PC-3 (cell line): ENCODE results near the gene PLCL1. TPM values are rescaled to one million over a fixed set of nuclear protein-coding genes. Genes with fewer than 3 reads are reported as not detected.
A peak's percentile ranks its signal among the peaks of the same experiment; 100 is the strongest.

Experiments used
- ATAC-seq: fragments of 200-7000 bp; cut with Tn5 transposase; 2 replicates; pipeline ENCODE4 v1.9.1; 2020; ENCODE audit warnings: mild to moderate bottlenecking, moderate library complexity
- BruUV-seq: library from RNA; stranded (reverse); fragments of 400-500 nt; replicated peaks from 2 replicates; lab custom pipeline; 2021; lab: Mats Ljungman, UMichigan
- CTCF ChIA-PET: fragments of 300-600 bp; sonication (Branson Sonifier 250); formaldehyde crosslinking; loops from one replicate; lab custom pipeline; 2022; ENCODE audit warnings: antibody characterized with exemption; lab: Charles Lee
- POLR2A ChIA-PET: fragments of 300-600 bp; sonication (Branson Sonifier 250); formaldehyde crosslinking; loops from one replicate; lab custom pipeline; 2022; ENCODE audit warnings: antibody characterized with exemption; ENCODE audit not compliant: unreplicated experiment; lab: Charles Lee
- DNase-seq: peaks from one replicate; pipeline ENCODE4 v3.0.0-alpha.2; 2015
- H2AFZ ChIP-seq: fragments of 300-600 bp; sonication (generic); 2 replicates; pipeline ENCODE4 v1.6.0; 2016; ENCODE audit warnings: antibody characterized with exemption, low read length
- H3F3A ChIP-seq: fragments of 300-600 bp; sonication (generic); one replicate; pipeline ENCODE4 v1.6.0; 2017; ENCODE audit warnings: antibody characterized with exemption, low read length, control low read depth, mild to moderate bottlenecking; ENCODE audit not compliant: unreplicated experiment
- H3K27ac ChIP-seq: fragments of 300-600 bp; sonication (generic); 2 replicates; pipeline ENCODE4 v1.5.1; 2016; ENCODE audit warnings: mild to moderate bottlenecking, low read length
- H3K27me3 ChIP-seq: fragments of 300-600 bp; sonication (generic); 2 replicates; pipeline ENCODE4 v1.6.1; 2016; ENCODE audit warnings: low read length, mixed read lengths
- H3K36me3 ChIP-seq: fragments of 300-600 bp; sonication (generic); 2 replicates; pipeline ENCODE4 v1.6.1; 2016; ENCODE audit warnings: low read depth, mixed run types, low read length, mixed read lengths
- H3K4me1 ChIP-seq: fragments of 300-600 bp; sonication (generic); 2 replicates; pipeline ENCODE4 v1.5.1; 2016; ENCODE audit warnings: low read length; ENCODE audit not compliant: insufficient read depth
- H3K4me2 ChIP-seq: fragments of 300-600 bp; sonication (generic); 2 replicates; pipeline ENCODE4 v1.6.0; 2016; ENCODE audit warnings: low read length
- H3K4me3 ChIP-seq: fragments of 300-600 bp; sonication (generic); 2 replicates; pipeline ENCODE4 v1.5.1; 2016; ENCODE audit warnings: mild to moderate bottlenecking, low read length, mixed read lengths
- H3K79me2 ChIP-seq: fragments of 300-600 bp; sonication (generic); 2 replicates; pipeline ENCODE4 v1.6.1; 2017; ENCODE audit warnings: low read length, mixed read lengths
- H3K9ac ChIP-seq: fragments of 300-600 bp; sonication (generic); 2 replicates; pipeline ENCODE4 v1.6.0; 2016; ENCODE audit warnings: mild to moderate bottlenecking, low read length
- H3K9me2 ChIP-seq: fragments of 300-600 bp; sonication (generic); replicated peaks from 2 replicates; pipeline ENCODE4 v1.6.1; 2016; ENCODE audit warnings: mixed run types, low read length, mixed read lengths
- H3K9me3 ChIP-seq: fragments of 300-600 bp; sonication (generic); 2 replicates; pipeline ENCODE4 v1.6.1; 2016; ENCODE audit warnings: low read length, mixed read lengths
- H4K20me1 ChIP-seq: fragments of 300-600 bp; sonication (generic); 2 replicates; pipeline ENCODE4 v1.6.1; 2016; ENCODE audit warnings: low read length, mixed read lengths
- EZH2 ChIP-seq: fragments of 300-600 bp; sonication (generic); IDR thresholded peaks from one replicate; pipeline ENCODE4 v1.6.1; 2017; ENCODE audit warnings: antibody characterized with exemption, mild to moderate bottlenecking, low read length; ENCODE audit not compliant: unreplicated experiment
- EZH2phosphoT487 ChIP-seq: fragments of 300-600 bp; sonication (generic); IDR thresholded peaks from 2 replicates; pipeline ENCODE4 v1.6.1; 2018; ENCODE audit warnings: mild to moderate bottlenecking, antibody characterized with exemption, low read length, borderline replicate concordance
- intact Hi-C: fragments of 100-400 bp; cut with micrococcal nuclease; formaldehyde crosslinking; loops from 2 replicates; pipeline ENCODE4 v1.9.0; 2023
- total RNA-seq: library from RNA; depleted of rRNA; stranded (reverse); fragments of >200 nt; gene quantifications from 2 replicates; pipeline ENCODE4 v1.2.3, GENCODE V29; 2014
- TF ChIP-seq, protein P1 (sequence below): fragments of 300-600 bp; sonication (generic); conservative IDR thresholded peaks from 2 replicates; pipeline ENCODE4 v1.5.1; 2017; ENCODE audit warnings: antibody characterized with exemption, low read depth, mild to moderate bottlenecking, low read length

PLCL1 gene
- total RNA-seq, 1 experiment from 2014 or later = not detected

DNA sequence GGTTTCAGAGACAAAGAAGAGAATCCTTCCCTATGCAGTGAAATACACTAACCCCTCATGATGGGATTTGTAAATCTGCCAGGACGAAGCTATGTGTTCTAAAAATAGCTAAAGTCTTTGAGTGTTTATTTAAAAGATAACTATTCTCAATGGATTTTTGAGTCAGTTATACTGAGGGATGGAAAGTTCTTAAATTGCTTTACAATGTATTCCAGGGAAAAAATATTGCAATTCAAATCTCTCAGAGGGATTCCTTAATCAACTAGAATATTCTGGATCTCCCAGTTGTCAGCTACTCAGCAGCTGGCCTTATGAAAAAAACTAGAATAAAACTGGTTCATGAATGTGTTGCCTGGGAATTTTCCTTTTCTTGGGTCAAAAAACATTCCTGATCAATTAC, 312.4 kb downstream of the PLCL1 start:
- DNase-seq = no peak

DNA sequence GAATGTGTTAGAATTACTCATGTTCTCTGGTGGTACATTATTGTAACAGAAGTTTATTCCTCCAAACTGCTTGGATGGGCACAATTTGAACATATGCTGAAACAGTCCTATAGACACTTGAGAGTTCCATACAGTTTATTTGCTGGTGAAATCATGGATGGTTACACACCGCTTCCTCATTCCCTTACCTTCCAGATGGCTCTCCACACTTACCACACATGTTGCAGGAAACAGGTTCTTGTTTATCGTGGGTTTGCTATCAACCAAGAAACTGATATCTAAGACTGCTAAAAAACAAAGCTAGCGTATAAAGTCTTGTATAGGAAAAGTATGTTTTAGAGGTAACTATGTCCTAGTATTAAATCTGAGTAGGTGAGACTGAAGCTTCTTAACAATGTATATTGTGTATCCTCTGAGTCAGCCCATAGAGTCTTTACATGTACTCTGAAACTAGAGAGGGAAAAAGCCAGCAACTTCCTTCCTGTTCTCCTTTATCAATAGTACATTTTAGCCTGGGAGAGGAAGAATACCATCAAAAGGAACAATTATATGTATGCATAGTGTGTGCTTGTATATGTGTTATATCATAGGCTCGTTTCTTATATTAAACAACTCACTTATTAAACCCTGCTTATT, 313.1 kb downstream of the PLCL1 start:
- H2AFZ ChIP-seq = no peak overlapping the region
- H3K79me2 ChIP-seq = no peaks in the 10 kb centered on the region
- no peak overlapping the region for H3K4me3 ChIP-seq
- POLR2A ChIA-PET = no interaction called here
- no peaks in the 10 kb centered on the region for H3K4me1 ChIP-seq
- H3K36me3 ChIP-seq = no peaks in the 10 kb centered on the region
- no peak overlapping the region for H3K4me2 ChIP-seq
- no peaks in the 10 kb centered on the region for H4K20me1 ChIP-seq
- TF ChIP-seq, protein P1, sequence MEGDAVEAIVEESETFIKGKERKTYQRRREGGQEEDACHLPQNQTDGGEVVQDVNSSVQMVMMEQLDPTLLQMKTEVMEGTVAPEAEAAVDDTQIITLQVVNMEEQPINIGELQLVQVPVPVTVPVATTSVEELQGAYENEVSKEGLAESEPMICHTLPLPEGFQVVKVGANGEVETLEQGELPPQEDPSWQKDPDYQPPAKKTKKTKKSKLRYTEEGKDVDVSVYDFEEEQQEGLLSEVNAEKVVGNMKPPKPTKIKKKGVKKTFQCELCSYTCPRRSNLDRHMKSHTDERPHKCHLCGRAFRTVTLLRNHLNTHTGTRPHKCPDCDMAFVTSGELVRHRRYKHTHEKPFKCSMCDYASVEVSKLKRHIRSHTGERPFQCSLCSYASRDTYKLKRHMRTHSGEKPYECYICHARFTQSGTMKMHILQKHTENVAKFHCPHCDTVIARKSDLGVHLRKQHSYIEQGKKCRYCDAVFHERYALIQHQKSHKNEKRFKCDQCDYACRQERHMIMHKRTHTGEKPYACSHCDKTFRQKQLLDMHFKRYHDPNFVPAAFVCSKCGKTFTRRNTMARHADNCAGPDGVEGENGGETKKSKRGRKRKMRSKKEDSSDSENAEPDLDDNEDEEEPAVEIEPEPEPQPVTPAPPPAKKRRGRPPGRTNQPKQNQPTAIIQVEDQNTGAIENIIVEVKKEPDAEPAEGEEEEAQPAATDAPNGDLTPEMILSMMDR = no peak
- TF ChIP-seq EZH2 = no peak
- TF ChIP-seq EZH2phosphoT487 = no peak
- no peak overlapping the region for H3K27ac ChIP-seq
- intact Hi-C loops = no loop called here
- H3K9me2 ChIP-seq = no peaks in the 10 kb centered on the region
- ATAC-seq (no peak), DNase-seq (no peak)
- no peak overlapping the region for H3K9ac ChIP-seq
- H3K27me3 ChIP-seq = no peaks in the 10 kb centered on the region
- BruUV-seq = no TSS peak
- CTCF ChIA-PET = no interaction called here
- H3F3A ChIP-seq = no peaks in the 10 kb centered on the region
- no peaks in the 10 kb centered on the region for H3K9me3 ChIP-seq

More for the DNA sequence above, 312.4 kb downstream of the PLCL1 start:
- Histone ChIP-seq H3K4me3 (no peak overlapping the region), H3K4me2 (no peak overlapping the region), H4K20me1 (no peaks in the 10 kb centered on the region), H3K27me3 (no peaks in the 10 kb centered on the region), H3K27ac (no peak overlapping the region), H3F3A (no peaks in the 10 kb centered on the region), H3K9me2 (no peaks in the 10 kb centered on the region), H3K79me2 (no peaks in the 10 kb centered on the region), H3K36me3 (no peaks in the 10 kb centered on the region), H3K9me3 (no peaks in the 10 kb centered on the region), H3K9ac (no peak overlapping the region), H3K4me1 (no peaks in the 10 kb centered on the region), H2AFZ (no peak overlapping the region)
- BruUV-seq = no TSS peak
- TF ChIP-seq, protein P1 = no peak
- no peak for TF ChIP-seq EZH2phosphoT487
- TF ChIP-seq EZH2 = no peak
- CTCF ChIA-PET = no interaction called here
- no peak for ATAC-seq
- intact Hi-C loops = no loop called here
- POLR2A ChIA-PET = no interaction called here

DNA sequence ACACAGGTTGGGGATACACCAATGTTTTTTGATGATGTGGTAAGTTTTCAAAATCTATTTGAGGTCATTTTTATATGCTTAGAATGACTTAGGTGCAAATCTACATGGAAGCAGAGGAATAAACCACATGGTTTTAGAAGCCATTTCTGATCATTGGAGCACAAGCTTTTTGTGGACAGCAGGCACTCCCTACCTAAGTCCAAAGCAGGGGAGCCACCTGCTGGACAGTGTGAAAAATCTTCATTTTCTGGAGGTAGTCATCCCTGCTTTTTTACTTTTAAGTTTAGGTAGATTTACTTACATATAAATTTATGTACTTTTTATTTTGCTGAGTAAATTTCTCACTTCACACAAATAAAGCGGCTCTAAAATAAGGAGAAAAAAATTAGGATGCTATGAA, 323.2 kb downstream of the PLCL1 start:
- ATAC-seq (0 out of 2 replicates have a peak, but pooled peaks have one; percentile 33), DNase-seq (peak; percentile 54)
- intact Hi-C loops = loop anchor here (1.0 kb wide), 1 partner anchor 324 kb away; no protein-coding TSS in a partner anchor
- BruUV-seq = no TSS peak
- Histone ChIP-seq H3K9me3 (no peaks in the 10 kb centered on the region), H3K27ac (no peak overlapping the region), H3K9ac (no peak overlapping the region), H3K4me1 (no peaks in the 10 kb centered on the region), H2AFZ (no peak overlapping the region), H3K4me2 (no peak overlapping the region), H3F3A (no peaks in the 10 kb centered on the region), H3K9me2 (no peaks in the 10 kb centered on the region), H3K79me2 (no peaks in the 10 kb centered on the region), H3K4me3 (no peak overlapping the region), H3K36me3 (no peaks in the 10 kb centered on the region), H3K27me3 (no peaks in the 10 kb centered on the region), H4K20me1 (no peaks in the 10 kb centered on the region)
- no peak for TF ChIP-seq EZH2phosphoT487
- TF ChIP-seq, protein P1 = peak; percentile 68
- ChIA-PET POLR2A (no interaction called here), CTCF (no interaction called here)
